ENCODE results near the gene TNFRSF25. TPM values are rescaled to one million over a fixed set of nuclear protein-coding genes. Genes with fewer than 3 reads are reported as not detected.

TNFRSF25 gene
- total RNA-seq, 1 donor, result 2.0 TPM

GRCh38 chr1:6420454-6421042, 45.4 kb downstream of the TNFRSF25 start:
- no peak for DNase-seq (ENCODE audit: low read depth)
- no peak for TF ChIP-seq CTCF (IDR thresholded peaks at IDR 0.05; ENCODE audit: insufficient read depth, low read length)
- H3K4me3 ChIP-seq (ENCODE audit: low read depth, low read length), result no peak overlapping the region

GRCh38 chr1:6419804-6420453, 46.0 kb downstream of the TNFRSF25 start, which contains the start of gene HES2:
HES2 (minus strand) TSS chr1:6419919; CDS start chr1:6419820, 99 bp downstream.
- H3K4me3 ChIP-seq (ENCODE audit: low read depth, low read length), result peak within 1 kb of the TSS; percentile 42
- no peak for DNase-seq (ENCODE audit: low read depth)
- no peak for TF ChIP-seq CTCF (IDR thresholded peaks at IDR 0.05; ENCODE audit: insufficient read depth, low read length)

DNA sequence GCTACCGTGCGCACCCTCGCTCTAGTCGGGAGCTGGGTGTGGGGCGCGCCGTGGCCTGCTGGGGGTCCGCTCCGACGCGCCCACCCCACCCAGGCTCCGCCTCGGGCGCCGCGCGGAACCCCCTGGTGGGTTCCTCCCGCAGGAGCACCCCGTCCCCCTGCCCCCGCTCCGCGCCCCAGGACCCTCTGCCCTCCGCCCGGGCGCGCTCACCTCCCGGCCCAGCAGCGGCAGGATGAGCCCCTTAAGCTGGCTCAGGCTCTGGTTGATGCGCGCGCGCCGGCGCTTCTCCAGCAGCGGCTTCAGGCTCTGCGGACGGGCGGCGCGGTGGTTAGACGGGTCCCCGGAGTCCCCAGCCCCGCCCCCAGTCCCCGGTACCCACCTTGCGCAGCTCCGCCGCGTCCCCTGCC, 46.6 kb downstream of the TNFRSF25 start:
- no peak for DNase-seq (ENCODE audit: low read depth)
- no peak for TF ChIP-seq CTCF (IDR thresholded peaks at IDR 0.05; ENCODE audit: insufficient read depth, low read length)
- H3K4me3 ChIP-seq (ENCODE audit: low read depth, low read length), result peak overlapping the region; percentile 42

- no peak overlapping the region for H3K4me3 ChIP-seq (ENCODE audit: low read depth, low read length)
- no peak for DNase-seq (ENCODE audit: low read depth)
- TF ChIP-seq CTCF (IDR thresholded peaks at IDR 0.05; ENCODE audit: insufficient read depth, low read length), result no peak
Observed at GRCh38 chr1:6418668-6419396, 47.1 kb downstream of the TNFRSF25 start.

DNA sequence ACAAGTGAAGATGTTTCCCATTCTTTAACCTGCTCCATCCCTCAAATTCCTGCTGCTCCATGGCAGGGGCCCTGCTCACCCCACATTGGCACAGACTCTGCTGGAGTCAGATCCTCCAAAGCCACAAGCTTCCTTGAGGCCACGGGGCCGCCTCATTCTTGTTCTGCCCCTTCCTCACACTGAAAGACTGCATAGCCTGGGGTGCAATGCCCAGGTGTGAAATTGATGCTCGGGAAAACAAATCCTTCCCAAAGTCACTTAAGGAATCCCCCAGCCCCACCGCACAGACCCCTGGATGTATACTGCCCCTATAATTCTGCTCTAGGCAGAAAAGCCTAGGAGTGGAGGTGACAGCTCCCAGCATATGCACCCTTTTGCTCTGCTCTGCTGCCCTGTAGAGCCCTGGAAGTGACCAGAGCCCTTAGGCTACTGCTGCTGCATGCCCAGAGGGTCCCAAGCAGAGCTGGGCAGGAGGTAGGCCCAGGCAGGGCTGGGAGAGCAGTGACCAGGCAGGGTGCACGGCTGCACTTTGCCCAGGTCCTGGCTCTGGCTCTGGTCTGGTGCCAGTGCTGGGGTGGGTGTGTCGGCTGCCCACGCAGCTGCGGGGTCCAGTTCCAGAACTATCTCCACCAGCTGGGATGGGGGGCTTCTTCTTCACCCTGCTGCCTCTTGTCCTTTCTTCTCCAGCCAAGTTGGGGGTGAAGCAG, 47.9 kb downstream of the TNFRSF25 start:
- no peak overlapping the region for H3K4me3 ChIP-seq (ENCODE audit: low read depth, low read length)
- no peak for TF ChIP-seq CTCF (IDR thresholded peaks at IDR 0.05; ENCODE audit: insufficient read depth, low read length)
- DNase-seq (ENCODE audit: low read depth), result no peak

- TF ChIP-seq CTCF (IDR thresholded peaks at IDR 0.05; ENCODE audit: insufficient read depth, low read length), result no peak
- H3K4me3 ChIP-seq (ENCODE audit: low read depth, low read length), result no peak overlapping the region
- DNase-seq (ENCODE audit: low read depth), result no peak
Observed at GRCh38 chr1:6416906-6417305, 49.1 kb downstream of the TNFRSF25 start.
